Vagina (tissue), 2 donors: ENCODE data around the gene IFT88.

Experiments
- POLR2A ChIP-seq, 2 donors: fragments of 450-650 bp; IDR thresholded peaks; one replicate each; pipeline ENCODE4 v1.6.1; 2017; ENCODE audit warnings: antibody characterized with exemption in 2 of 2, mild to moderate bottlenecking in 2 of 2, moderate library complexity in 2 of 2
- POLR2AphosphoS5 ChIP-seq, 2 donors: sonication (generic); formaldehyde crosslinking; IDR thresholded peaks; one replicate each; pipeline ENCODE4 v1.9.0; 2017; ENCODE audit warnings: antibody characterized with exemption in 2 of 2, mild to moderate bottlenecking in 2 of 2, low read depth in 1 of 2; ENCODE audit not compliant: insufficient read depth in 1 of 2
- TF ChIP-seq, protein P1 (sequence below), 3 experiments: fragments of 450-650 bp in 2 of 3; fragments of 200-600 bp in 1 of 3; sonication (generic) in 1 of 3; IDR thresholded peaks; one replicate each; pipeline ENCODE4 v1.5.1; 2017 to 2019; ENCODE audit warnings: antibody characterized with exemption in 3 of 3, mild to moderate bottlenecking in 2 of 3, moderate library complexity in 2 of 3

DNA sequence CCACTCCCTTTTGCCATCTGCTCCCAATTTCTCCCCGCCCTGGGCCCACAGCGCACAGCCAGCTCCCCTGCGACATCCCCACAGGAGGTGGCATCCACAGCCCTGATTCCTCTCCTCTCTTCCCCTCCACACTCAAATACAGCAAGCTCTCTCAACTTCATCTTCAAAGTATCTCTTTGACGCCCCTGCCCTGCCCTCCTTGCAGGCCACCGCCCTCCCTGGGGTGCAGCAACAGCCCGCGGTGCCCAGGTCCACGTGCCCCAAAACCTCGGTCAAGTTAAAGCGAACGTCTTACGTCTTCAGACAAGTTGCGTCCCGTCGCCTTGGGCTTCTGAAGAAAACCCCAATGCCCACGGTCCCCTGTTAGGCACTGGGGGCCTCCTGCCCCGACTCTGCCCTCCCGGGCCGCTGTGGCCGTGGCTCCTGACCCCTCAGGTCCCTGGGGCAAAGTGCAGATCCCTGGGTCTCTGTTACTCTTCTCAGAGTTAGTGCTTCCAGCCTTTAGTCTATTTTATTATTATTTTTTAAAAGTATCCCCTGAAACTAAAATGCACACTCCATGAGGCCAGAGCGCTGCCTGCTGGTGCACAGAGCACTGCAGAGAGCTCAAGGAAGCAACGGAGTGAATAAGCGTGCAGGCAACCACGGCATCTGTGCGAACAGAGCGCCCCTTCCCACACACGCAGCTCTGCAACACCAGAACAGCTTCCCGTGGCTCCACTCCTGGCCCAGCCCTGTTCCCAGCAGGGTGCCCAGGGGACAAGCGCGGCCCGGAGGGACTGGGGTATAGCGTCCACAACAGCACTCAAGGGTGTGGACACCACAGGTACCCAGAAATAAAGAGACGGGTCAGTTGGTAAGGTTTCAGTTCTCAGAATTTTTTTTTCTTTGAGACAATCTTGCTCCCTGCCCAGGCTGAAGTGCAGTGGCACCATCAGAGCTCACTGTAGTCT lies 163.0 kb downstream of the IFT88 start:
- TF ChIP-seq, protein P1, sequence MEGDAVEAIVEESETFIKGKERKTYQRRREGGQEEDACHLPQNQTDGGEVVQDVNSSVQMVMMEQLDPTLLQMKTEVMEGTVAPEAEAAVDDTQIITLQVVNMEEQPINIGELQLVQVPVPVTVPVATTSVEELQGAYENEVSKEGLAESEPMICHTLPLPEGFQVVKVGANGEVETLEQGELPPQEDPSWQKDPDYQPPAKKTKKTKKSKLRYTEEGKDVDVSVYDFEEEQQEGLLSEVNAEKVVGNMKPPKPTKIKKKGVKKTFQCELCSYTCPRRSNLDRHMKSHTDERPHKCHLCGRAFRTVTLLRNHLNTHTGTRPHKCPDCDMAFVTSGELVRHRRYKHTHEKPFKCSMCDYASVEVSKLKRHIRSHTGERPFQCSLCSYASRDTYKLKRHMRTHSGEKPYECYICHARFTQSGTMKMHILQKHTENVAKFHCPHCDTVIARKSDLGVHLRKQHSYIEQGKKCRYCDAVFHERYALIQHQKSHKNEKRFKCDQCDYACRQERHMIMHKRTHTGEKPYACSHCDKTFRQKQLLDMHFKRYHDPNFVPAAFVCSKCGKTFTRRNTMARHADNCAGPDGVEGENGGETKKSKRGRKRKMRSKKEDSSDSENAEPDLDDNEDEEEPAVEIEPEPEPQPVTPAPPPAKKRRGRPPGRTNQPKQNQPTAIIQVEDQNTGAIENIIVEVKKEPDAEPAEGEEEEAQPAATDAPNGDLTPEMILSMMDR (IDR thresholded peaks at IDR 0.05), result no peak
- TF ChIP-seq POLR2A (IDR thresholded peaks at IDR 0.05) (no peak), POLR2AphosphoS5 (IDR thresholded peaks at IDR 0.05; ENCODE audit: insufficient read depth in 1 of 2, low read depth in 1 of 2) (no peak)
